Choroid plexus epithelial cell (primary cell): ENCODE data around the gene WASF3.

Experiments used
- DNase-seq: peaks from one replicate; pipeline ENCODE4 v3.0.0-alpha.2; 2010; ENCODE audit warnings: low read depth
- H3K4me3 ChIP-seq: 2 replicates; pipeline ENCODE4 v1.5.1; 2011; ENCODE audit warnings: low read depth, mild to moderate bottlenecking, control low read depth, low read length, moderate library complexity
- TF ChIP-seq, protein P1 (sequence below): conservative IDR thresholded peaks from 2 replicates; pipeline ENCODE4 v1.5.1; 2011; ENCODE audit warnings: low read depth, mild to moderate bottlenecking, control low read depth, inconsistent platforms, low read length, moderate library complexity

Gene WASF3

DNA sequence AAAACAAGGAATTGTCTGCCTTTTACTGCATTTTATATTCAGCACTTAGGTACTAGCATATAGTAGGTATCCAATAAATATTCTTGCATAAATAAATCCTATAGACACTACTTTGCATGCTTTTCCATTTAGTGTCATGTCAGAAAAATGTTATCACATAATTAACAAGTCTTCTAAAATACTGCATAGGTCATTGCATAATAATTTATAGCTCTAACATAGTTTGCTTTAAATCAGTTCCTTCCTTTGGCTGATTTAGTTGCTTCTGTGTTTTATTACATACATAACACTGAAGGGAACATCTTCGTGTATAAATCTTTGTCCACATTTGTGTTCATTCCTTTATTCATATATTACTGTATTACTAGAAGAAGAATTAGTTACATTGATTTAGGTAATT lies 36.2 kb downstream of the WASF3 start:
- DNase-seq = no peak
- TF ChIP-seq, protein P1, sequence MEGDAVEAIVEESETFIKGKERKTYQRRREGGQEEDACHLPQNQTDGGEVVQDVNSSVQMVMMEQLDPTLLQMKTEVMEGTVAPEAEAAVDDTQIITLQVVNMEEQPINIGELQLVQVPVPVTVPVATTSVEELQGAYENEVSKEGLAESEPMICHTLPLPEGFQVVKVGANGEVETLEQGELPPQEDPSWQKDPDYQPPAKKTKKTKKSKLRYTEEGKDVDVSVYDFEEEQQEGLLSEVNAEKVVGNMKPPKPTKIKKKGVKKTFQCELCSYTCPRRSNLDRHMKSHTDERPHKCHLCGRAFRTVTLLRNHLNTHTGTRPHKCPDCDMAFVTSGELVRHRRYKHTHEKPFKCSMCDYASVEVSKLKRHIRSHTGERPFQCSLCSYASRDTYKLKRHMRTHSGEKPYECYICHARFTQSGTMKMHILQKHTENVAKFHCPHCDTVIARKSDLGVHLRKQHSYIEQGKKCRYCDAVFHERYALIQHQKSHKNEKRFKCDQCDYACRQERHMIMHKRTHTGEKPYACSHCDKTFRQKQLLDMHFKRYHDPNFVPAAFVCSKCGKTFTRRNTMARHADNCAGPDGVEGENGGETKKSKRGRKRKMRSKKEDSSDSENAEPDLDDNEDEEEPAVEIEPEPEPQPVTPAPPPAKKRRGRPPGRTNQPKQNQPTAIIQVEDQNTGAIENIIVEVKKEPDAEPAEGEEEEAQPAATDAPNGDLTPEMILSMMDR = no peak
- no peak overlapping the region for H3K4me3 ChIP-seq

GRCh38 chr13:26594363-26594762 lies 36.9 kb downstream of the WASF3 start:
- no peak overlapping the region for H3K4me3 ChIP-seq
- DNase-seq = no peak
- TF ChIP-seq, protein P1 = no peak

- TF ChIP-seq, protein P1 = no peak
- no peak overlapping the region for H3K4me3 ChIP-seq
- DNase-seq = no peak
Observed at GRCh38 chr13:26596458-26596857, 39.0 kb downstream of the WASF3 start.

DNA sequence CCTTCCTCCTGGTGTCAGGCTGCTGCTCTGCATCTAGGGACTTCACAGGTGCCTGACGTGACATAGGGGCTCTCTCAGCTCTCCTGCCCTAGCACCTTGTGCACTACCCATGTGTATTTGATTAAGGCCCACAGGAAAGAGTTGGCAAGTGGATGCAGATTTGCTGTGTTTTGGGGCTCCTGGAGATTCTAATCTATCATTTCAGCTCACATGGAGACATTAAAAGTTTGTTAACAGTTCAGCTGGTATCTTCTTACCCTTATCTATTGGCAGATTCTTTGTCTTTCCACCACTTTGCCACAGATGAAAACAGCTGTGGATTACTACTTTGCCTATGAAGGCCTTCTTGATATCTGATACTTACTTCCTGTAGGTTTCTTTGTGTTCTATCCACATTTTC lies 41.9 kb downstream of the WASF3 start:
- TF ChIP-seq, protein P1 = no peak
- H3K4me3 ChIP-seq = no peak overlapping the region
- DNase-seq = no peak

- TF ChIP-seq, protein P1 = no peak
- H3K4me3 ChIP-seq = no peak overlapping the region
- no peak for DNase-seq
Observed at GRCh38 chr13:26599860-26600259, 42.4 kb downstream of the WASF3 start.

GRCh38 chr13:26600343-26600742 lies 42.9 kb downstream of the WASF3 start:
- no peak overlapping the region for H3K4me3 ChIP-seq
- TF ChIP-seq, protein P1 = no peak
- peak; percentile 17 for DNase-seq

DNA sequence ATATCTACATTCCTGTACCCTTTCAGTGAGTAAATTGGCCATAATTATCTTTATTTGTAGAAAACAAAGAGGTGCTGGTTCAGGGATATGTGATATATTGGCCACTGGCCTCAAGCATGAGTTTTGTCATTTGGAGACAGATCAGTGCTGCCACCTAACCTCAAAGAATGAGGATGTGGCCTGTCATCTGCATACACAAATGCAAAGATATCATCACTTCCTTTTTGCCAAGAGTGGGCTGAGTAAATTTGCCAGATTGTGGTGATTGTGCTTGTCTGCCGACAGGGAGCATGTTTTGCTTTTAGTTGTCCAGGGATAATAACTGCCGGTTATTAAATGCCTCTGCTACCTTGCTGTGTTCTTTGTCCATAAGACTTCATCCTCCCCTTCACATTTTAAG lies 44.2 kb downstream of the WASF3 start:
- peak; percentile 50 for DNase-seq
- TF ChIP-seq, protein P1 = peak; percentile 24
- no peak overlapping the region for H3K4me3 ChIP-seq
